ENCODE results near the gene CNTFR.
"Not testable (repeated sequence)": the region's sequence is repeated elsewhere in the genome, so short reads cannot be mapped to it uniquely, and the experiment has no call there.

Gene CNTFR

GRCh38 chr9:34546834-34547827 lies 42.4 kb downstream of the CNTFR start:
- Histone ChIP-seq H3K4me3 (no peak overlapping the region), H3K27ac (peak overlapping the region in 1 of 21 experiments; percentile 34)

- Histone ChIP-seq H3K4me3 (no peak overlapping the region), H3K27ac (no peak overlapping the region)
These were observed 43.3 kb downstream of the CNTFR start for GRCh38 chr9:34546102-34546833.

GRCh38 chr9:34545497-34545896 lies 44.0 kb downstream of the CNTFR start:
- no peak overlapping the region for H3K4me3 ChIP-seq
- H3K27ac ChIP-seq, result no peak overlapping the region

DNA sequence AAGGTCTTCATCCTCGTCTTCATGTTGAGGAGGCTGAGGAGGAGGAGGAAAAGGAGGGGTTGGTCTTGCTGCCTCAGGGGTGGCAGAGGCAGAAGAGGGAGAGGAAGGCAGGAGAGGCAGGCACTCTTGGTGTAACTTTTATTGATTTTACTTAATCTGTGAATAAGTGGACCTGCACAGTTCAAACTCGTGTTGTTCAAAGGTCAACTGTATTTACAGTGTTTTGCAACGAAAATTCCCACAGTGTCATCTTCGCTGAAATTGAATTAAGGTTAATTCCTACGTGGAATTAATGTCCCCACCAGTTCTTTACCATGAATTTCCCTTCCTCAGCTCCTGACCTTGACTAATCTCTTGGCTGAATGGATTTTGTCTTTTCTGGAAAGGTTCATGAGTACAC lies 45.5 kb downstream of the CNTFR start:
- Histone ChIP-seq H3K4me3 (no peak overlapping the region), H3K27ac (no peak overlapping the region)

GRCh38 chr9:34541540-34541939 lies 48.0 kb downstream of the CNTFR start:
- Histone ChIP-seq H3K27ac (no peak overlapping the region), H3K4me3 (no peak overlapping the region)

GRCh38 chr9:34540827-34541226 lies 48.7 kb downstream of the CNTFR start:
- H3K4me3 ChIP-seq, result no peak overlapping the region
- H3K27ac ChIP-seq, result no peak overlapping the region

DNA sequence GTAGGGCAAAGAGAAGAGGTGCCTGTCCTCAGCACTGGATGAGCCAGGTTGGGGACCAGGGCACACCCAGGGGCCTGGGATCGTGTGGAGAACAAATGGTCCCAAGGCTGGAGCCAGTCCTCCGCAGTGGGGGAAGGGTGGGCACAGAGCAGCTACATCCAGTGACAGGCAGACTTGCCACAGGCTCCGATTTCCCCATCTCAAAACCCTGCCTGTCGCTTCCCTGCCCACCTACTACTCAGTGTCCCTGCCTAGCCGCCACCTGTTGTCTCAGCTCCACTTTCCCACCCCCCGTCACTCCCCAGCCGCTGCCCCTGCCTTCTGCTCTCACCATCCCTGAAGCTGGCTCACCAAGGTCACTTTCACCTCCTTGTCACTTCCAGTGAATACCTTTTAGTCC lies 52.8 kb downstream of the CNTFR start:
- Histone ChIP-seq H3K27ac (no peak overlapping the region), H3K4me3 (no peak overlapping the region)

DNA sequence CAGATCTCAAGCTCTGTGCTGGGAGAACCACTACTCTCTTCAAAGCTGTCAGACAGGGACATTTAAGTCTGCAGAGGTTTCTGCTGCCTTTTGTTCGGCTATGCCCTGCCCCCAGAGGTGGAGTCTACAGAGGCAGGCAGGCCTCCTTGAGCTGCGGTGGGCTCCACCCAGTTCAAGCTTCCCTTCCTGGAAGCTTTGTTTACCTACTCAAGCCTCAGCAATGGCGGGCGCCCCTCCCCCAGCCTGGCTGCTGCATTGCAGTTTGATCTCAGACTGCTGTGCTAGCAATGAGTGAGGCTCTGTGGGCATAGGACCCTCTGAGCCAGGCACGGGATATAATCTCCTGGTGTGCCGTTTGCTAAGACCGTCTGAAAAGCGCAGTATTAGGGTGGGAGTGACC lies 57.5 kb downstream of the CNTFR start:
- H3K4me3 ChIP-seq, H3K27ac ChIP-seq: not testable (repeated sequence)

- Histone ChIP-seq H3K4me3 (no peak overlapping the region), H3K27ac (no peak overlapping the region)
These were observed 63.5 kb downstream of the CNTFR start for GRCh38 chr9:34526026-34526425.

GRCh38 chr9:34524349-34524748 lies 65.2 kb downstream of the CNTFR start:
- Histone ChIP-seq H3K27ac (no peak overlapping the region), H3K4me3 (no peak overlapping the region)

DNA sequence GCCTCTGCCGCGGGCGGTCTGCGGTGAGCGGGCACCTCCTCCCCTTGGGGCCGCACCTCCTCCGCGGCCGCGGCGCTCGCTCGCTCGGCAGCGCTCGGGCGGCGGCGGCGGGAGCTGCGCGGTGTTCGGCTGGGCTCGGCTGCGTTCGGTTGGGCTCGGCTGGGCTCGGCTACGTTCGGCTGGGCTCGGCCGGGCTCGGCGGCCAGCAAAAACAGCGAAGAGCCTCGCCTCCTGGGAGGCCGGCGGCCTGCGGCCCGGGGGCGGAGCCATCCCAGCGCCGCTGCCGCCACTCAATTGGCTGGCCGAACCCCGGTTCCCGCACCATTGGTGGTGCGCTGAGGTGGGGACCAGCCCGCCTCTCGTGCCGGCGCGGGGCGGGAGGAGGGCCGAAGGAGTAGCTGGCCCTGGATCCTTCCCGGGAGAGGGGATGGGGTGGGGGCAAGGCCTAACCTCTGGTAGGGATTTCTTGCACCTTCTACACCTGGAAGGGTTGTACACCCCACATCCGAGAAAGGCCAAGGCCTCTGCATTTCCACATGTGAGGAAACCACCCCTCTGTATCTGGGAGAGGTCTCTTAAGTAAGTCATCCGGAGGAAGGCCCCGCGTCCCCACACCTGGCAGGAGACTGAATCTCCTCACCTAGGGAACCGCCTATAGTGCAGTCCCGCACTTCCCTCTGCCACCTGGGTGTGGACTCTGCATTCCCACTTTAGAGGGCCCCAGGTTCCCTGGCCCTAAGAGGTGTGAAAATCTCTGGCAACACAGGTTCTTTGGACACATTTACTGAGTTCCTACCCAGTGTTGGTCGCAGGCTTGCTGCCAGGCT lies 66.3 kb downstream of the CNTFR start, which contains the start of gene ENHO:
Gene ENHO, minus strand, starts transcription at position 20 of the 827 bp plus-strand sequence. CDS start 1,295 bp downstream, outside the sequence.
- peak within 1 kb of the TSS in 2 of 21 experiments; percentile 52 to 60 for H3K27ac ChIP-seq

GRCh38 chr9:34522091-34522887 lies 67.2 kb downstream of the CNTFR start:
- Histone ChIP-seq H3K27ac (peak overlapping the region in 2 of 21 experiments; percentile 52 to 60), H3K4me3 (peak overlapping the region; percentile 17 to 47 (median 33))

More for the DNA sequence above, 66.3 kb downstream of the CNTFR start, which contains the start of gene ENHO:
- peak within 1 kb of the TSS; percentile 17 to 47 (median 33) for H3K4me3 ChIP-seq

DNA sequence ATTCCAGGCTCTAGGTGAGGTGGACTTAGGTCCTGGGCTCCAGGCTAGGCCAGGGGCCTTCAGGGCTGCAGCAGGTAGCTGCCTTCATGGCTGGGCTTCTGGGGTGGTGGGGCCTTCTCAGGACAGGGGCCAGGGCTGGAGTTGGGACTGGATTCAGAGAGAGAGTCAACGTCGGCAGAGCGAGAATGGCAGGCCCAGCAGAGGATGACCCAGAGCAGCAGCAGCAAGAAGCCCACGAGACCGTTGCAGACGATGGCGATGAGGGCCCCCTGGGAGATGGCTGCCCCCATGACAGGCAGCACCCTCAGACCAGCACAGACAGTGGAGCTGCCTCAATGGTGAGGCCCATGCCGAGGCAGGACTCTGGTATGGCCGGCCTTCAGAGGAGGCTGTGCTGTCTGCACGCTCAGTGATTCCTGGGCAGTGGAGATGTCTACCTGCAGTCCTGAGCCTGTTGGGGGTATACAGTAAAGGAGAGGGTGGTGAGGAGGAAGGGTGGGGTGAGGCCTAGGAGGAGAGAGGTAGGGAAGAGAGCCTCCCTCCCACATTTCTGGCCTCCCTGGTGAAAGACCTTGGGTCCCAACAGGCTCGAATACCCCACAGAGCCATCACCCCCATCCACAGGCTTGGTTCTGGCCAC lies 68.0 kb downstream of the CNTFR start:
- Histone ChIP-seq H3K27ac (no peak overlapping the region), H3K4me3 (no peak overlapping the region)

GRCh38 chr9:34520505-34521385 lies 68.8 kb downstream of the CNTFR start:
- Histone ChIP-seq H3K27ac (no peak overlapping the region), H3K4me3 (no peak overlapping the region)

DNA sequence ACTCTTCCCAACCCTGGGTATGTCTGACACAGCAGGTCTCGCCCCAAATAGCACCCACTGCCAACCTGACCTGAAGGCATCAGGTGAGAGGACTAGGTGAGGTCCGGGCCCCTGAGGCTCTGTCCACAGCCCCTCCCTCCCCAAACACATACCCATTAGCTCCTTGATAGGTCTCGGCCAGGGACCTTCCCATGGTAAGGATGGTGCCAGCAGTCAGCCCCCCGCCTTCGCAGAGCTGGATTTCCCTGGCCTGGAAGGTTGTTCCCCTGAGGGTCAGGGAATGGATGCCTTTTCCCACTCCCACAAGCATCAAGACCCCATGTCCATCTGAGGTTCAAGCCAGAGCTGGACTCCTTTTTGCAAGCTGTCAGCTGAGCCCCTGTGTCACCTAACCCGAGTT lies 69.4 kb downstream of the CNTFR start:
- Histone ChIP-seq H3K4me3 (no peak overlapping the region), H3K27ac (no peak overlapping the region)

DNA sequence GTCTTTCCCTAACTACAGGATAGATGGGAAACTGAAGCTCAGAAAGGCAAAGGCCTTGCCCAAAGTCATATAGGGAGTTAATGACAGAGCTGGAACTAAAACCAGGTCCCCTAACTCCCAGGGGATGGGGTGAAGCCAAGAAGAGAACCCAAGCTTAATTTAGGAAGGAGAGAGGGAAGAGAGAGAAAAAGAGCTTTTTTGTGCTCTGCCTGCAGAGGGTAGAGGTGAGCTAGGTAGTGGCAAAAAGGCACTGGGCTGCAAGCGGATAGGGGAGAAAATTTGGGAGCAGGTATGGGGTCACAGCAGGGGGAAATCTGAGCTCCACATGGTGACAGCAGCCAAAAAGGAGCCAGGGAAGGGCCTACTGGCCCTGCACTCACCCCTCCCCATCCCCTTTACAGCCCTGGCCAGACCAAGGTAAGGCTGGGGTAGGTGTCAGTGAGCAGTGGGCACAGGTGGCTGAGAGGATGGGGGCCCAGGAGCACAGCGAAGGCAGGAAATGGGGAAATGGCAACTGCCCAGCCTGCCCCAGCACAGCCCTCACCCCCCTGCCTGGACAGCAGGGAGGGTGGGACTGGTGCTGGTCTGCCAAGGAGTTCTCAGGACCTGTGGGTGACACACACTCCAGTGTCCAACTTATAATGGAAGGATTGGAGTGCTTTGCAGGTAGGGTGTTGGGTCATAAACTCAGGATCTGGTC lies 70.1 kb downstream of the CNTFR start:
- Histone ChIP-seq H3K27ac (no peak overlapping the region), H3K4me3 (no peak overlapping the region)

- Histone ChIP-seq H3K27ac (no peak overlapping the region), H3K4me3 (no peak overlapping the region)
These were observed 70.6 kb downstream of the CNTFR start for GRCh38 chr9:34518896-34519295.
